ENCODE data around the gene PCNX2.
A peak's percentile ranks its signal among the peaks of the same experiment; 100 is the strongest.

PCNX2 gene

GRCh38 chr1:232951605-232952004 is 343.9 kb downstream of the PCNX2 start:
- DNase-seq: no peak

- DNase-seq: peak; percentile 16
Observed at GRCh38 chr1:232951180-232951579, 344.3 kb downstream of the PCNX2 start.

GRCh38 chr1:232950197-232951176 is 345.0 kb downstream of the PCNX2 start, which contains the start of gene NTPCR:
TSS of gene NTPCR (plus strand) at chr1:232950611. CDS start at chr1:232950711, 100 bp downstream.
- DNase-seq: peak; percentile 94

- peak; percentile 4 for DNase-seq
Observed at GRCh38 chr1:232949636-232950196, 345.8 kb downstream of the PCNX2 start.

GRCh38 chr1:232944347-232944746 is 351.2 kb downstream of the PCNX2 start:
- DNase-seq: no peak

- DNase-seq: no peak
Observed at GRCh38 chr1:232943679-232944252, 351.8 kb downstream of the PCNX2 start.

GRCh38 chr1:232942413-232943294 is 352.9 kb downstream of the PCNX2 start:
- DNase-seq: no peak

- DNase-seq: no peak
Observed at GRCh38 chr1:232940262-232940661, 355.3 kb downstream of the PCNX2 start.

GRCh38 chr1:232939748-232940147 is 355.8 kb downstream of the PCNX2 start:
- DNase-seq: no peak

GRCh38 chr1:232938926-232939325 is 356.6 kb downstream of the PCNX2 start:
- DNase-seq: no peak

- no peak for DNase-seq
Observed at GRCh38 chr1:232937741-232938375, 357.7 kb downstream of the PCNX2 start.

- no peak for DNase-seq
Observed at GRCh38 chr1:232936941-232937340, 358.6 kb downstream of the PCNX2 start.
